ENCODE results near the gene AKAP3.

The AKAP3 gene

GRCh38 chr12:4595881-4596280, 53.0 kb downstream of the AKAP3 start:
- DNase-seq (ENCODE audit: low read depth) = no peak

DNA sequence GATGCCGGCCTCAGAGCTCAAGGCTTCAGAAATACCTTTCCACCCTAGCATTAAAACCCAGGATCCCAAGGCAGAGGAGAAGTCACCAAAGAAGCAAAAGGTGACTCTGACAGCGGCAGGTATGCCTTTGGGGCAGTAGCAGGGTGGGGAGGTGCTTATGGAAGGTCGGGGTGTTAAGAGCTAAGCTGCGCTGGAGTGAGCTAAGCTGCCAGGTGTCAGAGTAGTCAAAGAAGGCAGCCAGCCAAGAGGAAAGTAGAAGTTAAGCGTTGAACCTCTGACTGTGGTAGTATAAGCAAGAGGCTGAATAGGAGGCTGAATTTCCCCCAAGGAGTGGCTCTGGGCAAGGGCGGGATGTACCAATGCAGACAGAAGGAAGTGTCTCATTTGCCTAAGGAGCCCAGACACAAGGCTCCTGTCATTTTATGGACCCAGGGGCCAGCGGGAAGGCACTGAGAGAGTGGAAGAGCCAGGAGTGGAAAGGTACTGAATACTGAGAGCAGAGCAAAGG, 57.6 kb downstream of the AKAP3 start:
- no peak for DNase-seq (ENCODE audit: low read depth)

- DNase-seq (ENCODE audit: low read depth) = no peak
These were observed 58.9 kb downstream of the AKAP3 start for GRCh38 chr12:4589941-4590340.

DNA sequence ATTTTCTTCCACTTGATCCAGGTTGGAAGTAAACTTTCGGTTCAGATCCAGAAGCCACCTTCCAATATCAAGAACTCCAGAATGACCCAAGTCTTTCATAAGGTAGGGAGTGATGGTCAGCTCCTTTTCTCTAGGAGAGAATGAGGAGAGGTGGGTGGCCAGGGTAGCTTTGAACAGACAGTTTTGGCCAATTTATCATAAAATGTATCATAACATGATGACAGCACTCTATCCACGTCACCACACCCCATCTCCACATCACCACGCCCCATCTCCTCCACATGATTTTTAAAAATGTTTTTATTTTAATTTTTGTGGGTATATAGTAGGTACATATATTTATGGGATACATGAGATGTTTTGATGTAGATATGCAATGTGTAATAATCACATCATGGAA, 59.9 kb downstream of the AKAP3 start:
- no peak for DNase-seq (ENCODE audit: low read depth)

- DNase-seq (ENCODE audit: low read depth) = no peak
These were observed 61.7 kb downstream of the AKAP3 start for GRCh38 chr12:4587108-4587507.

- no peak for DNase-seq (ENCODE audit: low read depth)
These were observed 62.4 kb downstream of the AKAP3 start for GRCh38 chr12:4586500-4586899.

DNA sequence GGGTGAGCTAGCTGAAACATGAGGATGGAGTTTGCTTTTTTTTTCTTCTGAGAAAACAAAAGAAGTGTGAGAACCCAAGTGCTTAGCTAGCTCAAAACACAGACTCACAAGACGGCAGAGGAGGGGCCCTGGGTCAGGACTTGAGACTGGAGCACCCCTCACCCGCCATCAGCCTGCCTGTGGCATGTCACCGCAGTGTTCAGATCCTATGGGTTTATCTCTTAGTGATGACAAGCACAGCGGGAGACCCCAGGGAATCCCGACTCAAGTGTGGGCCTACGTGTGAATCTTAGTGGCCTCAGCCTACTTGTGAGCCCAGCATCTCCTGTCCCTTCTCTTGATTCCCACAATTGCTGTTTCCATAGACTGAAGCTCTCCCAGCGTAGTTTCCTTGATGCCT, 64.0 kb downstream of the AKAP3 start:
- no peak for DNase-seq (ENCODE audit: low read depth)

DNA sequence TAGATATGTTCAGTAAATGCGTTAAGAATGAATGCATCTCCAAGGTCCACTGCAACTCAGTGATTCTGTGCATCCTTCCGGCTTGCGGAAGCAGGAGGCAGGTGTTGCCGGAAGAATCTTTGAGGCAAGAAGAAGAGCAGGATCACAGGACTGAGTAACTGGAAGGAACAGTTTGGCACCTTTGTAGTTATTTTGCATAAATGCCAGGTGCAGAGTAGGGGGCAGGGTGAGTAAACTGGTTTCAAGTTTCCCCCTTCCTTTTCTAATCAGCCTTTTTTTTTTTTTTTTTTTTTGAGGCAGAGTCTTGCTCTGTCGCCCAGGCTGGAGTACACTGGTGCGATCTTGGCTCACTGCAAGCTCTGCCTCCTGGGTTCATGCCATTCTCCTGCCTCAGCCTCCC, 64.6 kb downstream of the AKAP3 start:
- no peak for DNase-seq (ENCODE audit: low read depth)

GRCh38 chr12:4580281-4580688, 68.6 kb downstream of the AKAP3 start:
- no peak for DNase-seq (ENCODE audit: low read depth)

DNA sequence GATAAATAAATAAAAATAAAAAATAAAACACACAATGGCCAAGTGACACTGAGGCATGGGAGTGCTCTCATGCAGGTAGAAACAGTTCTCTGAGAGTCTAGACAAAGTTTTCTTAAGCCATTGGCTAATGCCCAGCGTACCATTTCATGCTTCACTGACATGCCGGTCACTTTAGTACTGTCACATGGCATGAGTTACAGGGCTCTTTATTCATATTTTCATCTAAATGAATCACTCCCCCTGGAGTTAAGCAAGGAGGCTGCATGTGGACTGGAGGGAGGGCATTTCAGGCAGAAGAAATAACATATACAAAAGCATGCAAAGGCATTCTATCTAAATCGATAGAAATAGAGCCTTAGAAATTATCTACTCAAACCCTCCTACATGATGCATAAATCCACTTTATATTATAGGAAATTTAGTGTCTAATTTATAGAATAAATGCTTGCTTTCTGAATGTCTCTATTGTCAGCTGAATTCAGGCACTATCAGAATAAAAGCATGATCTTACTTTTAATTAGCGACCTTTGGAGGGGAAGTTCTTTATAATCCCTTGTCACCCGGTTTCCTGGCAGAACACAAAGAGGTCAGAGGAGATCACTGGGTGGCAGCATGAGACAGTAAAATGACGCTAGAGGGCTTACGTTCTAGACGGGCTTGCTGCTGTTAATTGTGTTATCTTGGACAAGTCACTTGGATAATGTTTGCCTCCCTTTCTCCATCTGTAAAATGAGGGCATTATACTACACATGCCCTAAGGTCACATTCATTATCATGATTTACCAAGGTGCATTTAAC, 69.3 kb downstream of the AKAP3 start:
- no peak for DNase-seq (ENCODE audit: low read depth)

GRCh38 chr12:4572680-4573079, 76.2 kb downstream of the AKAP3 start:
- DNase-seq (ENCODE audit: low read depth) = no peak

DNA sequence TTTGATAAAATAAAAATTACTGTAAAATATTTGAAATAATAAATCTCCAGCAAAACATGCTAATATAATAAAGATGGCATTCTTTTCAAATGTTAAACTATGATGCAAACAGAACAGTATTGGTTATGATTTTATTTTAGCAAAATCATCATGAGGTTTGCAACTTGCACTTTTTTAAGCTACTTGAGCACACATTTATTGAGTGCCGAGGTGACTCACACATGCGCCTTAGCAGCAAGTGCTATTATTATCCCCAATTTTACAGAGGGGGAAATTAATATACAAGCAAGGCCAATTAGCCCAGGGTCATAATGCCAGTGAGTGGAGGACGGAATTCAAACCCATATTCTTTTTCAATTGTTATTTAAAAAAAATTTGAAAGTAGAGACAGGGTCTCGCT, 79.6 kb downstream of the AKAP3 start:
- DNase-seq (ENCODE audit: low read depth) = no peak

DNA sequence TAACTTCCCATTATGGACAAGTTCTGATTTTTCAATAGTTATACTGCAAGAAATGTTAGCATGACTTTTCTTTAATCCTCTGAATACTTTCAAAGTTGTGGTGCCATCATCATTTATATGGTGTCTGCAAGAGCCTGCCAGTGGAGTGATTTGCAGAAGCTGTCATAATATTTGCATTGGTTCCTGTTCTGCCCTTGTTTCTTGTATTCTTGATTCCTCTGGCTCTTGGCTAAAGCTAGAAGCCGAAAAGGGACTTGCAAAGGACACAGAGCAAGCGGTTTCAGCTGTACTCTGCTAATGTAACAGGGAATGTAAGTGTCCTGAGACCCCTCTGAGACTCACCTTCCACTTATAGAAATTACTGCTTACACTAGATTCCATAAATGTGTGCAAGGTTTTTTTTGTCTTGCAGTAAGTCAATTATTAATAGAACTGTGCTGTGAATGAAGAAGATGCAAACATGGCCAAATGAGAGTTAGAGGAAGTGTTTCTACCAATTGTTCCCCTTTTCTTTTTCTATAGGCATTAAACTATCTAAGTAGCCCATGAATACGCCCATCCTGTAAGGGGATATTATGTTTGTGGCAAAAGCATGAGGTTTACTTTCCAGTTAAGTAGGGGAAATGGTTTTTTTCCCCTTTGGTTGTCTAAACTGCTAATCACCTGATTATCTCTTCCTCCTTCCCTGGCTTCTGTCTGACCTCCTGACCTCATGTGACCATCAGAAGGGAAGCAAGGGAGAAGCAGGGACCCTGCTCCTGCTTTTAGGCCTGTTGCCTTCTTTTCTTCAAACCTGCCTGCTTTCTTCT, 81.6 kb downstream of the AKAP3 start:
- no peak for DNase-seq (ENCODE audit: low read depth)

DNA sequence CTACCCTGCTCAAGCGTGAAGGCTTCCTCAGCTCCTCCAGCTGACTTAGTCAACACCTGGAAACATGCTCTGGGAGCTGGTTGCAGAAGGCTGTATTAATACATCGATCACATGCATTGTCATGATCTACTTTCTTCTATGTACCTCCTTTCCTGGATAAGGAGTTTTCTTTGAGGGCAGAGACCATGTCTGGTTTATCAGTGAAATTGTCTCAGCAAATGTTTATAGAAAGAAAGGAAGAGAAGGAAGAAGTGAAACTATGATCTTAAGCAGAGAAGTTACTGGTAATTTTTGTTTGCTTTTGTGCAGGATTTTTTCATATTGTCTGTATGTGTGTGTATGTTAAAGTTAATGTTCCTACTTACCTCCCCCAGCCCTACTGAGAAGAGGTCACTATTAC, 82.4 kb downstream of the AKAP3 start:
- no peak for DNase-seq (ENCODE audit: low read depth)
